Ovary (tissue), 3 donors: ENCODE data around the gene IL1RN.

Experiments
- CTCF ChIP-seq, 3 donors: fragments of 450-650 bp in 2 of 3; fragments of 200-600 bp in 1 of 3; IDR thresholded peaks; one replicate each; pipeline versions ENCODE4 v1.5.1 to v1.8.0; 2016 to 2022; ENCODE audit warnings: antibody characterized with exemption in 3 of 3, mild to moderate bottlenecking in 1 of 3
- EP300 ChIP-seq: sonication (generic); formaldehyde crosslinking; IDR thresholded peaks from one replicate; pipeline ENCODE4 v1.6.1; 2017; ENCODE audit warnings: antibody characterized with exemption
- donor health status: DM: no; HTN: no; CAD: no.

- TF ChIP-seq CTCF (IDR thresholded peaks at IDR 0.05): no peak
- TF ChIP-seq EP300: no peak
These were observed 38.8 kb downstream of the IL1RN start for GRCh38 chr2:113166187-113166645.
